ENCODE measurements around the gene CTDSPL.

The CTDSPL gene

GRCh38 chr3:37909067-37909911, 47.6 kb downstream of the CTDSPL start:
- H3K9me3 ChIP-seq (ENCODE audit: control insufficient read depth in 2 of 2, low read length in 2 of 2): no peaks in the 10 kb centered on the region
- H3K27ac ChIP-seq (ENCODE audit: low read depth in 2 of 2, low read length in 2 of 2): peak overlapping the region in 1 of 2 donors; percentile 53
- peaks cover 17 to 20% of the 10 kb centered on the region in 2 donors for H3K4me1 ChIP-seq (ENCODE audit: control insufficient read depth in 2 of 2, insufficient read depth in 2 of 2, low read length in 2 of 2)

GRCh38 chr3:37910671-37911400, 49.2 kb downstream of the CTDSPL start:
- Histone ChIP-seq H3K4me3 (ENCODE audit: low read length in 2 of 2) (no peak overlapping the region), H3K9me3 (ENCODE audit: control insufficient read depth in 2 of 2, low read length in 2 of 2) (no peaks in the 10 kb centered on the region), H3K27me3 (ENCODE audit: control insufficient read depth in 2 of 2, insufficient read depth in 2 of 2, low read length in 2 of 2) (no peaks in the 10 kb centered on the region), H3K36me3 (ENCODE audit: control insufficient read depth in 2 of 2, insufficient read depth in 2 of 2, low read length in 2 of 2) (no peaks in the 10 kb centered on the region), H3K27ac (ENCODE audit: low read depth in 2 of 2, low read length in 2 of 2) (peak overlapping the region; percentile 68 to 74), H3K9ac (ENCODE audit: low read depth in 1 of 2, low read length in 2 of 2) (peak overlapping the region; percentile 43 to 52), H3K4me1 (ENCODE audit: control insufficient read depth in 2 of 2, insufficient read depth in 2 of 2, low read length in 2 of 2) (peaks cover 16 to 20% of the 10 kb centered on the region in 2 donors)

More at GRCh38 chr3:37909067-37909911, 47.6 kb downstream of the CTDSPL start:
- Histone ChIP-seq H3K27me3 (ENCODE audit: control insufficient read depth in 2 of 2, insufficient read depth in 2 of 2, low read length in 2 of 2) (no peaks in the 10 kb centered on the region), H3K9ac (ENCODE audit: low read depth in 1 of 2, low read length in 2 of 2) (no peak overlapping the region), H3K36me3 (ENCODE audit: control insufficient read depth in 2 of 2, insufficient read depth in 2 of 2, low read length in 2 of 2) (no peaks in the 10 kb centered on the region), H3K4me3 (ENCODE audit: low read length in 2 of 2) (no peak overlapping the region)

- Histone ChIP-seq H3K4me3 (ENCODE audit: low read length in 2 of 2) (no peak overlapping the region), H3K9ac (ENCODE audit: low read depth in 1 of 2, low read length in 2 of 2) (no peak overlapping the region), H3K9me3 (ENCODE audit: control insufficient read depth in 2 of 2, low read length in 2 of 2) (no peaks in the 10 kb centered on the region), H3K27ac (ENCODE audit: low read depth in 2 of 2, low read length in 2 of 2) (no peak overlapping the region), H3K27me3 (ENCODE audit: control insufficient read depth in 2 of 2, insufficient read depth in 2 of 2, low read length in 2 of 2) (no peaks in the 10 kb centered on the region), H3K4me1 (ENCODE audit: control insufficient read depth in 2 of 2, insufficient read depth in 2 of 2, low read length in 2 of 2) (peaks cover 6 to 11% of the 10 kb centered on the region in 2 donors), H3K36me3 (ENCODE audit: control insufficient read depth in 2 of 2, insufficient read depth in 2 of 2, low read length in 2 of 2) (peaks cover 0 to 4% of the 10 kb centered on the region in 2 donors)
These were observed 50.5 kb downstream of the CTDSPL start for GRCh38 chr3:37912052-37912733.

GRCh38 chr3:37913522-37913921, 51.8 kb downstream of the CTDSPL start:
- no peak overlapping the region for H3K4me3 ChIP-seq (ENCODE audit: low read length in 2 of 2)
- H3K27me3 ChIP-seq (ENCODE audit: control insufficient read depth in 2 of 2, insufficient read depth in 2 of 2, low read length in 2 of 2): no peaks in the 10 kb centered on the region
- H3K9me3 ChIP-seq (ENCODE audit: control insufficient read depth in 2 of 2, low read length in 2 of 2): no peaks in the 10 kb centered on the region
- H3K9ac ChIP-seq (ENCODE audit: low read depth in 1 of 2, low read length in 2 of 2): no peak overlapping the region
- peaks cover 0 to 4% of the 10 kb centered on the region in 2 donors for H3K36me3 ChIP-seq (ENCODE audit: control insufficient read depth in 2 of 2, insufficient read depth in 2 of 2, low read length in 2 of 2)
- H3K4me1 ChIP-seq (ENCODE audit: control insufficient read depth in 2 of 2, insufficient read depth in 2 of 2, low read length in 2 of 2): peaks cover 6 to 11% of the 10 kb centered on the region in 2 donors
- no peak overlapping the region for H3K27ac ChIP-seq (ENCODE audit: low read depth in 2 of 2, low read length in 2 of 2)

- Histone ChIP-seq H3K36me3 (ENCODE audit: control insufficient read depth in 2 of 2, insufficient read depth in 2 of 2, low read length in 2 of 2) (peaks cover 0 to 4% of the 10 kb centered on the region in 2 donors), H3K4me1 (ENCODE audit: control insufficient read depth in 2 of 2, insufficient read depth in 2 of 2, low read length in 2 of 2) (no peaks in the 10 kb centered on the region), H3K27ac (ENCODE audit: low read depth in 2 of 2, low read length in 2 of 2) (no peak overlapping the region), H3K27me3 (ENCODE audit: control insufficient read depth in 2 of 2, insufficient read depth in 2 of 2, low read length in 2 of 2) (no peaks in the 10 kb centered on the region), H3K9me3 (ENCODE audit: control insufficient read depth in 2 of 2, low read length in 2 of 2) (no peaks in the 10 kb centered on the region), H3K9ac (ENCODE audit: low read depth in 1 of 2, low read length in 2 of 2) (no peak overlapping the region), H3K4me3 (ENCODE audit: low read length in 2 of 2) (no peak overlapping the region)
These were observed 55.0 kb downstream of the CTDSPL start for GRCh38 chr3:37916685-37917084.

- Histone ChIP-seq H3K27ac (ENCODE audit: low read depth in 2 of 2, low read length in 2 of 2) (no peak overlapping the region), H3K27me3 (ENCODE audit: control insufficient read depth in 2 of 2, insufficient read depth in 2 of 2, low read length in 2 of 2) (no peaks in the 10 kb centered on the region), H3K4me3 (ENCODE audit: low read length in 2 of 2) (no peak overlapping the region), H3K9me3 (ENCODE audit: control insufficient read depth in 2 of 2, low read length in 2 of 2) (no peaks in the 10 kb centered on the region), H3K36me3 (ENCODE audit: control insufficient read depth in 2 of 2, insufficient read depth in 2 of 2, low read length in 2 of 2) (peaks cover 0 to 4% of the 10 kb centered on the region in 2 donors), H3K4me1 (ENCODE audit: control insufficient read depth in 2 of 2, insufficient read depth in 2 of 2, low read length in 2 of 2) (peaks cover 0 to 11% of the 10 kb centered on the region in 2 donors), H3K9ac (ENCODE audit: low read depth in 1 of 2, low read length in 2 of 2) (no peak overlapping the region)
These were observed 56.9 kb downstream of the CTDSPL start for GRCh38 chr3:37918627-37919026.

- Histone ChIP-seq H3K36me3 (ENCODE audit: control insufficient read depth in 2 of 2, insufficient read depth in 2 of 2, low read length in 2 of 2) (peaks cover 0 to 4% of the 10 kb centered on the region in 2 donors), H3K27me3 (ENCODE audit: control insufficient read depth in 2 of 2, insufficient read depth in 2 of 2, low read length in 2 of 2) (no peaks in the 10 kb centered on the region), H3K9ac (ENCODE audit: low read depth in 1 of 2, low read length in 2 of 2) (no peak overlapping the region), H3K27ac (ENCODE audit: low read depth in 2 of 2, low read length in 2 of 2) (no peak overlapping the region), H3K9me3 (ENCODE audit: control insufficient read depth in 2 of 2, low read length in 2 of 2) (no peaks in the 10 kb centered on the region), H3K4me3 (ENCODE audit: low read length in 2 of 2) (no peak overlapping the region), H3K4me1 (ENCODE audit: control insufficient read depth in 2 of 2, insufficient read depth in 2 of 2, low read length in 2 of 2) (peaks cover 0 to 16% of the 10 kb centered on the region in 2 donors)
These were observed 58.5 kb downstream of the CTDSPL start for GRCh38 chr3:37920156-37920699.

- H3K27me3 ChIP-seq (ENCODE audit: control insufficient read depth in 2 of 2, insufficient read depth in 2 of 2, low read length in 2 of 2): no peaks in the 10 kb centered on the region
- peaks cover 0 to 4% of the 10 kb centered on the region in 2 donors for H3K36me3 ChIP-seq (ENCODE audit: control insufficient read depth in 2 of 2, insufficient read depth in 2 of 2, low read length in 2 of 2)
- H3K9me3 ChIP-seq (ENCODE audit: control insufficient read depth in 2 of 2, low read length in 2 of 2): no peaks in the 10 kb centered on the region
- no peak overlapping the region for H3K9ac ChIP-seq (ENCODE audit: low read depth in 1 of 2, low read length in 2 of 2)
- peaks cover 0 to 16% of the 10 kb centered on the region in 2 donors for H3K4me1 ChIP-seq (ENCODE audit: control insufficient read depth in 2 of 2, insufficient read depth in 2 of 2, low read length in 2 of 2)
- no peak overlapping the region for H3K27ac ChIP-seq (ENCODE audit: low read depth in 2 of 2, low read length in 2 of 2)
- H3K4me3 ChIP-seq (ENCODE audit: low read length in 2 of 2): no peak overlapping the region
These were observed 59.3 kb downstream of the CTDSPL start for GRCh38 chr3:37921025-37921424.

GRCh38 chr3:37922721-37923568, 61.3 kb downstream of the CTDSPL start:
- Histone ChIP-seq H3K9me3 (ENCODE audit: control insufficient read depth in 2 of 2, low read length in 2 of 2) (no peaks in the 10 kb centered on the region), H3K27ac (ENCODE audit: low read depth in 2 of 2, low read length in 2 of 2) (peak overlapping the region in 1 of 2 donors; percentile 14), H3K4me1 (ENCODE audit: control insufficient read depth in 2 of 2, insufficient read depth in 2 of 2, low read length in 2 of 2) (peaks cover 0 to 16% of the 10 kb centered on the region in 2 donors), H3K27me3 (ENCODE audit: control insufficient read depth in 2 of 2, insufficient read depth in 2 of 2, low read length in 2 of 2) (no peaks in the 10 kb centered on the region), H3K36me3 (ENCODE audit: control insufficient read depth in 2 of 2, insufficient read depth in 2 of 2, low read length in 2 of 2) (no peaks in the 10 kb centered on the region), H3K9ac (ENCODE audit: low read depth in 1 of 2, low read length in 2 of 2) (no peak overlapping the region), H3K4me3 (ENCODE audit: low read length in 2 of 2) (no peak overlapping the region)
